Activated CD4-positive, CD25-positive, alpha-beta regulatory T cell treated with anti-CD3 and anti-CD28 coated beads, Interleukin-2, amount 50 U/mL, for 72 hours (primary cell): Measurements from ENCODE around the gene REEP2.
A peak's percentile ranks its signal among the peaks of the same experiment; 100 is the strongest.
"Not testable (repeated sequence)": the region's sequence is repeated elsewhere in the genome, so short reads cannot be mapped to it uniquely, and the experiment has no call there.

Experiments
- DNase-seq: peaks from one replicate; pipeline ENCODE4 v3.0.0; 2021

REEP2 gene

DNA sequence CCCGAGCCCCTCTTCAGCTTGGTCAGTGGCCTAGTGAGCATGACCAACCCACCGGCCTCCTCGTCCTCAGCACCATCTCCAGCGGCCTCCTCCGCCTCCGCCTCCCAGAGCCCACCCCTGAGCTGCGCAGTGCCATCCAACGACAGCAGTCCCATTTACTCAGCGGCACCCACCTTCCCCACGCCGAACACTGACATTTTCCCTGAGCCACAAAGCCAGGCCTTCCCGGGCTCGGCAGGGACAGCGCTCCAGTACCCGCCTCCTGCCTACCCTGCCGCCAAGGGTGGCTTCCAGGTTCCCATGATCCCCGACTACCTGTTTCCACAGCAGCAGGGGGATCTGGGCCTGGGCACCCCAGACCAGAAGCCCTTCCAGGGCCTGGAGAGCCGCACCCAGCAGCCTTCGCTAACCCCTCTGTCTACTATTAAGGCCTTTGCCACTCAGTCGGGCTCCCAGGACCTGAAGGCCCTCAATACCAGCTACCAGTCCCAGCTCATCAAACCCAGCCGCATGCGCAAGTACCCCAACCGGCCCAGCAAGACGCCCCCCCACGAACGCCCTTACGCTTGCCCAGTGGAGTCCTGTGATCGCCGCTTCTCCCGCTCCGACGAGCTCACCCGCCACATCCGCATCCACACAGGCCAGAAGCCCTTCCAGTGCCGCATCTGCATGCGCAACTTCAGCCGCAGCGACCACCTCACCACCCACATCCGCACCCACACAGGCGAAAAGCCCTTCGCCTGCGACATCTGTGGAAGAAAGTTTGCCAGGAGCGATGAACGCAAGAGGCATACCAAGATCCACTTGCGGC, 28.2 kb downstream of the REEP2 start:
- no peak for DNase-seq

DNA sequence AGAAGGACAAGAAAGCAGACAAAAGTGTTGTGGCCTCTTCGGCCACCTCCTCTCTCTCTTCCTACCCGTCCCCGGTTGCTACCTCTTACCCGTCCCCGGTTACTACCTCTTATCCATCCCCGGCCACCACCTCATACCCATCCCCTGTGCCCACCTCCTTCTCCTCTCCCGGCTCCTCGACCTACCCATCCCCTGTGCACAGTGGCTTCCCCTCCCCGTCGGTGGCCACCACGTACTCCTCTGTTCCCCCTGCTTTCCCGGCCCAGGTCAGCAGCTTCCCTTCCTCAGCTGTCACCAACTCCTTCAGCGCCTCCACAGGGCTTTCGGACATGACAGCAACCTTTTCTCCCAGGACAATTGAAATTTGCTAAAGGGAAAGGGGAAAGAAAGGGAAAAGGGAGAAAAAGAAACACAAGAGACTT, 28.9 kb downstream of the REEP2 start:
- no peak for DNase-seq

DNA sequence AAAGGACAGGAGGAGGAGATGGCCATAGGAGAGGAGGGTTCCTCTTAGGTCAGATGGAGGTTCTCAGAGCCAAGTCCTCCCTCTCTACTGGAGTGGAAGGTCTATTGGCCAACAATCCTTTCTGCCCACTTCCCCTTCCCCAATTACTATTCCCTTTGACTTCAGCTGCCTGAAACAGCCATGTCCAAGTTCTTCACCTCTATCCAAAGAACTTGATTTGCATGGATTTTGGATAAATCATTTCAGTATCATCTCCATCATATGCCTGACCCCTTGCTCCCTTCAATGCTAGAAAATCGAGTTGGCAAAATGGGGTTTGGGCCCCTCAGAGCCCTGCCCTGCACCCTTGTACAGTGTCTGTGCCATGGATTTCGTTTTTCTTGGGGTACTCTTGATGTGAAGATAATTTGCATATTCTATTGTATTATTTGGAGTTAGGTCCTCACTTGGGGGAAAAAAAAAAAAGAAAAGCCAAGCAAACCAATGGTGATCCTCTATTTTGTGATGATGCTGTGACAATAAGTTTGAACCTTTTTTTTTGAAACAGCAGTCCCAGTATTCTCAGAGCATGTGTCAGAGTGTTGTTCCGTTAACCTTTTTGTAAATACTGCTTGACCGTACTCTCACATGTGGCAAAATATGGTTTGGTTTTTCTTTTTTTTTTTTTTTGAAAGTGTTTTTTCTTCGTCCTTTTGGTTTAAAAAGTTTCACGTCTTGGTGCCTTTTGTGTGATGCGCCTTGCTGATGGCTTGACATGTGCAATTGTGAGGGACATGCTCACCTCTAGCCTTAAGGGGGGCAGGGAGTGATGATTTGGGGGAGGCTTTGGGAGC, 29.5 kb downstream of the REEP2 start:
- no peak for DNase-seq

DNA sequence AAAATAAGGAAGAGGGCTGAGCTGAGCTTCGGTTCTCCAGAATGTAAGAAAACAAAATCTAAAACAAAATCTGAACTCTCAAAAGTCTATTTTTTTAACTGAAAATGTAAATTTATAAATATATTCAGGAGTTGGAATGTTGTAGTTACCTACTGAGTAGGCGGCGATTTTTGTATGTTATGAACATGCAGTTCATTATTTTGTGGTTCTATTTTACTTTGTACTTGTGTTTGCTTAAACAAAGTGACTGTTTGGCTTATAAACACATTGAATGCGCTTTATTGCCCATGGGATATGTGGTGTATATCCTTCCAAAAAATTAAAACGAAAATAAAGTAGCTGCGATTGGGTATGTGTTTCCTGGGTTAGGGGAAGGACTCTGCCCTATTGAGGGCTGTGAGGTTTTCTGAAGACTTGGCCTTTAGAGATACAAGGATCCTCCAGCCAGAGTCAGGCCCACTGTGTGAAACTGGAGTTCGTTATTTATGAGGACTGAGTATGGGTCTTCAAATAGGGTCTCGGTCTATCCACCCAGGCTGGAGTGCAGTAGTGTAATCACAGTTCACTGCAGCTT, 30.2 kb downstream of the REEP2 start:
- DNase-seq = no peak

DNA sequence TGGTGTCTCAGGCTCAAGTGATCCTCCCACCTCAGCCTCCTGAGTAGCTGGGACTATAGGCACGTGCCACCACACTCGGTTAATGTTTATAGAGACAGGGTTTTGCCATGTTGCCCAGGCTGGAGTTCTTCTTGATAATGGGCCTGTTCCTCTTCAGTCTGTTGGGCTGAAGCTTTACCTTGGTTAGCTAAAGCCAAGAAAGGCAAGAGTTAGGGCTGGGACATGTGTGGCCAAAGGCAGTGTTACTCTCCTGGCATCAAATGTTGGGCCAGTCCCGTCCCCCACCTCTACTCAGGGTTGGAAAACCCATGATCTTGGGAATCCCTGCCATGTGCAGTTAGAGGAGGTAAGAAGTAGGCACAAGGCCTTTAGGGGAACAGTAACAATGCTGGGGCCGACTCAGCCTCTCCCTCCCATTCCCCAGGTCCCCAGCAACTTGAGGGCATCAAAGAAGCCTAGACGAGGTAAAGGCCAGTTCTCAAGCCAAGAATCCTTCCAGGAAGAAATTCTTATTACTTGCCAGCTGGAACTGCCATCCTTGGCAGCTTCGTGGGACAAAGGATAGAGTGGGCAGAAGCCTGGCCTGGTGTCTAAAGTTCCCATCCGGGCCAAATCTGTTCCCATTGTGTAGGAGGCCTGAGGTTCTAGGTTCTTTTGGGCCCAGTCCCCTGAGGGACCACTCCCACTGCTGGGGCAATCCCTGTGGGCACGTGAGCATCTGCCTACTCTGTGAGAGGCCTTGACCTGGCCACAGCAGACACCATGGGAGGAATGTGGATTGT, 30.9 kb downstream of the REEP2 start:
- DNase-seq = no peak

DNA sequence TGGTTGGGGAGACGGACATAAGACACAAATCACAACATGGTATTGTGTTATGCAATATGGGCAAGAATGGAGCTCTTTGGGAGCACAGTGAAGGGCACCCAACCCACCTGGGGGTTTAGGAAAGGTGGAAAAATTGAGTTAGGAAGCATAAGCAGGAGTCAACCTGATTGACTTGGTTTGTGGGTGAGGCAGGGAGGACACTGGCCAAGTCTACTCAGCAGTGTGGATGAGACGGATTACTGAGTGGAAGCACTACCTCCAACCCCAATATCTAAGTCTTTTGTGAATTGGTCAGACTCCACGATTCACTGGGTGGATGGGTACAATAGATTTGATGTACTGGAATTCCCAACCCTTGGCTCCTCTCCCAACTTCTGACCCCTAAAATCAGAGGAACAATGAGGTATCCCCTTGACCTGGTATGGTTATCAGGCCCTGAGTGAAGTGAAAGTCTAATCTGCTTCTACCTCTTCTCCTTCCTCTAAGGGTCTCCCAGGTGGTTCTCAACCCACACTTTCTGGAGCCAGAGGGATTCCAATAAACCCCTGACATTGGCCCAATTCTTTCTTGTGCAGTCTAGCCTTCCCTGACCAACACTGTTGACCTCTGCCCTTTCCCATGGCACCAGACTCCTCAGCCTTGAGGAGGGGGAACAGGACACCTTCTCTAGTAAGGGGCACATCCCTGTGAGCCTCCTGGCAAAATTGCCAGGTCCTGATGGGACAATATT, 31.6 kb downstream of the REEP2 start:
- no peak for DNase-seq

DNA sequence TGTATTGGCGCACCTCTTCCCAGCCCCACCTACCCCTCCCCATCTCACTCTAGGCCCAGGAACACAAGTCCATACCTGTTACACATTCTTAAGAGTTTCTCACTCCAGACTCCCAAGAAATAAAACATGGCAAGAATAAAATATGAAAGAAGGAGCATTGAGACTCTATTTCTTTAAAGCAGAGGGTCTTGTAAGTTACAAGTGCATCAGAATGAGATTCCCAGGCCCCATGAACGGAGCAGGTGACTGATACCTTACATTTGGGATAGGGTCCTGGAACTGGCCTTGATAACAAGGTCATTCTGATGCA, 32.1 kb downstream of the REEP2 start:
- DNase-seq = no peak

DNA sequence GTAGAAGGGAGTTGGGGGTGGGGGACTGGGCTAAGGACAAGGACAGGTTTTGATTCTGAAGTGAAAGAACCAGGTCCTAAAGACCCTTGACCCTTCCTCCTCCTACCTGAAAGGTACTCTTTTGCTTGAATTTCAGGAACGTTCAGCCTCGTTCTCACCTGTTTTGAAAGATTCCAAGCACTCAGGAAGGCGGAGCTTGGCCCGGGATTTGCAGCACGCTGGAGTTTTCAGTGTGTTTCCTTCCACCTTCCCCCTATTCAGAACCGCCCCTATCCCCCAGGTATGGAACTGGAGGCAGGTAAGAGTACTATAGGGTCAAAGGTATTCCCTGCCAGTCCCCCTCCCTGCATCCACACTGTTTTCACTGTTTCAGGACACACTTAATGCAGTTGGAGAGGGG, 33.5 kb downstream of the REEP2 start:
- no peak for DNase-seq

DNA sequence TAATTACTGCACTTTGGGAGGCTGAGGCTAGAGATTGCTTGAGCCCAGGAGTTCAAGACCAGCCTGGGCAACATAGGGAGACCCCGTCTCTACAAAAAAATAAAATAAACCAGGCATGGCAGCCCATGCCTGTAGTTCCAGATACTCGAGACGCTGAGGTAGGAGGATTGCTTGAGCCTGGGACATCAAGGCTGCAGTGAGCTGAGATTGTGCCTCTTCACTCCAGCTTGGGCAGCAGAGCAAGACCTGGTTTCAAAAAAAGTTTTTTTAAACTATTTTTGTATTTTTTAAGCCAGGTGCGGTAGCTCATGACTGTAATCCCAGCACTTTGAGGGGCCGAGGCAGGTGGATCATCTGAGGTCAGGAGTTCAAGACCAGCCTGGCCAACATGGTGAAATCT, 34.3 kb downstream of the REEP2 start:
- not testable (repeated sequence) for DNase-seq

DNA sequence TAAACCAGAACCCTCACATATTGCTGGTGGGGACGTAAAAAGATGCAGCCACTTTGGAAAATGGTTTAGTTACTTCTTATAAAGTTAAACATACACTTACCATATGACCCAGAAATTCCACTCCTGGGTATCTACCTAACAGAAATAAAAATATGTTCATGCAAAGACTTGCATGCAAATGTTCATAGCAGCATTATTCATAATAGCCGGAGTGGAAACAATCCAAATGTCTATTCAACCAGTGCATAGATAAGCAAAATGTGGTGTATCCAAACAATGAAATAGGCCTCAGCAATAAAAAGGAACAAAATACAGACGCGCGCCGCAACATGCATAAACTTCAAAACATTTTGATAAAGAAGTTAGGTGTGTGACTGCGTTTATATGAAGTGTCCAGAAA, 38.1 kb downstream of the REEP2 start:
- no peak for DNase-seq

DNA sequence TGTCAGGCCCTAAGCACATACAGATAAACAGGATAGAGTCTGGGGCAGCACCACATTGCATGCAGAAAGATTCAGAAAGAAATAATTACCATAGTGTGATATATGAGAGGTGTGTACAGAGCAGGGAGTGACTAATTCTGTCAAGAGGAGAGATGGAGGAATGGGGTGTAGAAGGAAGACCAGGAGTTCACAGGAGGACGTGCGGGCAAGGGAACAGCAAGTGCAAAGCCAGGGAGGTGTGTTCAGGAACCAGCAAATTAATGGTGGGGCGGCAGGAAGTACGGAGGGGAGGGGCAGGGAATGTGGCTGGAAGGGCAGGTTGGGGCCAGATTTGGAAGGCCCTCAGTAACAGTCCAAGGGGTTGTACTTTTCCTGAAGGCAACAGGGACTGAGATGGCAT, 43.8 kb downstream of the REEP2 start:
- no peak for DNase-seq

DNA sequence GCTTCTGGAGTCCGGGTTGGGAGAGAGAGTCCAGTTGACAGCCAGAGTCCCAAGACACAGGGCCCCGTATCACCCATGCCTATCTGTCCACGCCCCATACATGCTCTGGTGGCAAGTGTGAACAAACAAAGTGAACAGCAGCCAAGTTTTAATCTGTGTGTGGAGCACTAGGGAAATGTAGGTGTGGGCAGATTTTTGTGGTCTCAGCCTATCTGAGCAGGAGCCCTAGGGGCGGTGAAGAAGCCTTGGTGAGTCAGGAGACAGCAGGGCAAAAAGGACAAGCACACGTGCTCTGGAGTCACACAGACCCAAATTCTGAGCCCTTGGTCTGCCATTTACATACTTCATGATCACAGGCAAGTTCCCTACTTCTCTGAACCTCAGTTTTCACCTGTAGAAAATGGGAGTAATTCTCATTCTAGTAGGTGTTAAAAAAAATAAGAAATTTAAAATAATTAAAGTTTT, 49.7 kb downstream of the REEP2 start:
- no peak for DNase-seq

DNA sequence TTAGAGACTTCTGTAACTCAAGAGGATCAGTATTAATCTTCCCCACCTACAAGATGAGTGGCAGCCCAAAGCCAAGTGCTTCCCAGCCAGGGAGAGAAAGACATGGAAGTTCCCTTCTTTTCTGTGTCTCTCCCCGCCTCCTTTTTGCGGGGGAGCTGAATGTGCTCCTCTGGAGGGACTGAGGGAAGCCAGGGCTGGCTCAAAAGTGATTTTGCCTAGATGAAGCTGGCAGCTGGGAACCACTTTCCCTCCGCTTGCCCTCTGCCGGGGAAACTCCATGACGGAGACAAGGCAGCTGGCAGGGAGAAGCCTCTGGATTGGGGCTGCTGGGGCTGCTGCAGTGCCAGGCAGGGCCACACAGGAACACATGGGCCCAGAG, 50.8 kb downstream of the REEP2 start:
- no peak for DNase-seq

DNA sequence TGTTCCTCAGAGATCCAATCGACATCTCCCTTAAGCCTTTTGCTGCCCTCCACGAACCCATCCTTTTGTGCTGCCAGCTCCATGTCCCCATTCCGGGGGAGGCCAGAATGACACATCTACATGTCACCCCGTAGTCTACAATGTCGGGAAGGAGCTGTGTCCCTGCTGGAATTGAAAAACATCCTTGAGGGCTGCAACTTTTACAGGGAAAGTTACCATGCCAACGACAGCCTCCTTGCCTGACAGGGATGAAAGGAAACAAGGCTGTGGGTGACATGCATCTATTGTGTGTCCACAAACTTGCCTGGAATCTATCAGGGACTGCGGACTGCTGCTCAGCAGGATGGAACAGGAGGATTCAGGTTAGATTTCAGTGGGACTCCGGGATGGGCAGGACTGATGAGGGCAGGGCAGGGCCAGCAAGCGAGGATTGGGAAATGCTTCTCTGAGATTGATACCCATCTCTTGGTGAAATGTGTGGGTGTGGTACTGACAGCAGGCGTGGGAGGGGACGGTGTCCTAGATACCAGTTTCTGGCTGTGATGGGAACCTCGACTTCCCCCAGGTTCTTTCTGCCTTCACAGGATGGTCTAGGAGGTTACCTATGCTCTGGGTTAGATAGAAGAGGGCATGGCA, 51.9 kb downstream of the REEP2 start:
- DNase-seq = no peak

DNA sequence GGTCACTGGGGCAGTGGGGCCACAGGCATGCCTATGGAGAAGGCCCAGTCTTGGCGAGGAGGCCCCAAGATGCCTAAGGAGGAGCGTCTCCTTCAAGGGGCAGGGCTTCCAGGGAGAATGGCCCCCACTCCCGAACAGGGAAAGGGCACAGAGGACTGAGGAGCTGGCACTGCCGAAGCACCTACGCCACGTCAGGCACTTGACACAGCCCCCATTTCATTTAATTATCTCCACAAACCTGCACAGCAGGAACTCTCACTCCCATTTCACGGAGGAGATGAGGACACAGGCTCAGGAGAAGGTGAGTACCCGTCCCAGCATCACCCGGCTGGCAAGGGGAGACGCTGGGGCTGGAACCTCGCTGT, 52.4 kb downstream of the REEP2 start:
- no peak for DNase-seq

DNA sequence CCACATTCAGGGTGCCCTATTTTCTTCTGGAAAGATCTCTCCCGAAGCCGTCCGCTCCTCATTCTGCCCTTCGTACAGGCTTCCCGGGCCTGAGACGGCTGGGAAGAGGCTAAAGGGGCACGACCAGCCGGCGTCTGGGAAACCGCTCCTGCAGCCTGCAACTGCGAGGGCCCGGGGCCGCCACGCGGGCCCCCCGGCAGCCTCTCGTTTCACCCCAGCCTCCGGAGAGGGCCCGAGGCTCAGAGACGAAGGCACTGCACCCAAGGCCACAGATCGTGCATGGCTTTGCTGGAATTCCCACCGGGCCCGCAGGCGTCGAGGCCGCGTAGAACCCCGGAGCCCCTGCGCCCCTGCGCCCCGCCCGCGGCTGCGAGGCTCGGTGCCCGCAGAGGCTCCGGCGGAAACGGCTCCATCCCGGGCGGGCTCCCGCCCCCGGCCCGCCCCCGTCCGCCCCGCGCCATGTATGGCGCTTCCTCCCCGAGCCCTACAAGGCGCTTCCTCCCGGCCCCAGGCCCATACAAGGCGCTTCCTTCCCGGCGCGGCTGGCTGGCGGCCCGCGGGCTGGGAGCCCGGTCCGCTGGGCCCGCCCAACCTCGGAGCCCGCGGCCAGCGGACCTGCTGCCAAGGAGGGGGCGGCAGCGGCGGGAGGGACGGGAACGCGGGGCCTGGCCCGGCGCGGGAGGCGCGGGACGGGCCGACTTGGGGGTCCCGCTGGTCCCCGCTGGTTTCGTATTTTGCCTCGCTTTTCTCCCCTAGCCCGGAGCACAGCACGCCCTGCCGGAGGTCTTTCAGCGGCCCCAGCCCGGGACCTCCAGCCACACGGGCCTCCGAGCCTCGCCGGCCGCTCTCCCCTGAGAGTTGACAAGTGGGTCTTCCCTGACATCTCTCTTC, 53.1 kb downstream of the REEP2 start:
- DNase-seq = peak; percentile 86

DNA sequence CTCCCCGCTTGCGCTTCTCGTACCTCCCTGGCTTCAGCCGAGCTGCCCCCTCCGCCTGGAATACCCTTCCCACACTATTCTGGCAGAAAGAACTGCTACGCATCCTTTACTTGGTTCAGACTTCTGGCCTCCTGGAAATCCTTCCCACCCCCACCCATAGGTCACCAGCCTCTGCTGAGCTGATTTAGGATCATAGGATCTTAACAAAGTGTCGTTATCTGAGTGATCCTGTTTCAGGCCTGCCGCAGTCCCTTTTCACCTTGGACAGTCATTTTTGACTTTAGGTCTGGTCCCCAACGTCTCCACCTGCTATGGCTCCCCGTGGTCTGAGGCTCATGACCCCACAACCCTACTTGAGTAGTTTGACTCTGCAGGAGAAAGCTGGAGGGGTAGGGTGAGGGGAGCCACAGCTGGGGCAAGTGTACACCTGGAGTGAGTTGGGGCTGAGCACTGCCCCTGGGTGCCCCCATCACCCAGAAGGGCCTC, 53.7 kb downstream of the REEP2 start:
- DNase-seq = no peak

DNA sequence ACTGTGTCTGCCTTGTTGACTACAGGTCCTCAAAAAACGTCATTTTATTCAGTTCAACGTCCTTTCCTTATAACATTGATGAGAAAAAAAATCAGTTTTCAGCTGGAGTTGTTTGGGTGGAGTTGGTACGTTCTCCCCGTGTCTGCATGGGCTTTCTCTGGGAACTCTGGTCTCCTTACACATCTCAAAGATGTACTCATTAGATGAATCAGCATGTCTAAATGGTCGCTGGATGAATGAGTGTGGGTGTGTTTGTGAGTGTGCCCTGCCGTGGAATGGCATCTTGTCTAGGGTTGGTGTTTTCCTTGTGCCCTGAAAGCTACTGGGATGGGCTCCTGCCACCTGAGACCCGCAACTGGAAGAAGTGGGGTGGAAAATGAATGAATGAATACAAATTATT, 56.5 kb downstream of the REEP2 start:
- DNase-seq = no peak
